Measurements from ENCODE around the gene UNKL.
A peak's percentile ranks its signal among the peaks of the same experiment; 100 is the strongest.

UNKL gene

GRCh38 chr16:1378804-1379303 lies 35.6 kb downstream of the UNKL start (continued):
- TF ChIP-seq ZNF777 (tag by site-specific recombination; IDR thresholded peaks at IDR 0.05; ENCODE audit: borderline replicate concordance) (no peak), ZNF354C (tag by site-specific recombination; IDR thresholded peaks at IDR 0.05; ENCODE audit: borderline replicate concordance, low read depth) (no peak), ZNF138 (tag by site-specific recombination; IDR thresholded peaks at IDR 0.05; ENCODE audit: borderline replicate concordance) (no peak), MYNN (tag by site-specific recombination; IDR thresholded peaks at IDR 0.05; ENCODE audit: borderline replicate concordance) (no peak), ZNF843 (tag by site-specific recombination; IDR thresholded peaks at IDR 0.05) (no peak), ZNF747 (tag by site-specific recombination; IDR thresholded peaks at IDR 0.05) (no peak), ZBTB44 (tag by site-specific recombination; IDR thresholded peaks at IDR 0.05) (no peak), ZNF571 (tag by site-specific recombination; IDR thresholded peaks at IDR 0.05) (no peak), ZNF654 (tag by site-specific recombination; IDR thresholded peaks at IDR 0.05; ENCODE audit: low read depth) (no peak), HOXC10 (CRISPR knock-in tag; IDR thresholded peaks at IDR 0.05) (0 out of 2 replicates have a peak, but pooled peaks have one; percentile 30), ZNF585B (tag by site-specific recombination; IDR thresholded peaks at IDR 0.05) (no peak), ZNF423 (tag by site-specific recombination; IDR thresholded peaks at IDR 0.05) (no peak), ZEB2 (tag by site-specific recombination; IDR thresholded peaks at IDR 0.05) (peak; percentile 71), SCRT2 (tag by site-specific recombination; IDR thresholded peaks at IDR 0.05) (no peak), ZSCAN16 (tag by site-specific recombination; IDR thresholded peaks at IDR 0.05) (no peak), PATZ1 (tag by site-specific recombination; IDR thresholded peaks at IDR 0.05) (peak; percentile 83), MZF1 (tag by site-specific recombination; IDR thresholded peaks at IDR 0.05; ENCODE audit: borderline replicate concordance) (no peak), BCL6B (tag by site-specific recombination; IDR thresholded peaks at IDR 0.05) (no peak), ZNF292 (tag by site-specific recombination; IDR thresholded peaks at IDR 0.05; ENCODE audit: borderline replicate concordance, low read depth) (no peak), SP2 (tag by site-specific recombination; IDR thresholded peaks at IDR 0.05) (no peak; the same call in 1 of the 2 replicates), ZNF707 (tag by site-specific recombination; IDR thresholded peaks at IDR 0.05) (no peak), ZNF223 (tag by site-specific recombination; IDR thresholded peaks at IDR 0.05) (no peak), ZNF530 (tag by site-specific recombination; IDR thresholded peaks at IDR 0.05; ENCODE audit: low read depth) (no peak)
- TF ChIP-seq, protein P1, sequence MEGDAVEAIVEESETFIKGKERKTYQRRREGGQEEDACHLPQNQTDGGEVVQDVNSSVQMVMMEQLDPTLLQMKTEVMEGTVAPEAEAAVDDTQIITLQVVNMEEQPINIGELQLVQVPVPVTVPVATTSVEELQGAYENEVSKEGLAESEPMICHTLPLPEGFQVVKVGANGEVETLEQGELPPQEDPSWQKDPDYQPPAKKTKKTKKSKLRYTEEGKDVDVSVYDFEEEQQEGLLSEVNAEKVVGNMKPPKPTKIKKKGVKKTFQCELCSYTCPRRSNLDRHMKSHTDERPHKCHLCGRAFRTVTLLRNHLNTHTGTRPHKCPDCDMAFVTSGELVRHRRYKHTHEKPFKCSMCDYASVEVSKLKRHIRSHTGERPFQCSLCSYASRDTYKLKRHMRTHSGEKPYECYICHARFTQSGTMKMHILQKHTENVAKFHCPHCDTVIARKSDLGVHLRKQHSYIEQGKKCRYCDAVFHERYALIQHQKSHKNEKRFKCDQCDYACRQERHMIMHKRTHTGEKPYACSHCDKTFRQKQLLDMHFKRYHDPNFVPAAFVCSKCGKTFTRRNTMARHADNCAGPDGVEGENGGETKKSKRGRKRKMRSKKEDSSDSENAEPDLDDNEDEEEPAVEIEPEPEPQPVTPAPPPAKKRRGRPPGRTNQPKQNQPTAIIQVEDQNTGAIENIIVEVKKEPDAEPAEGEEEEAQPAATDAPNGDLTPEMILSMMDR (tag by site-specific recombination; IDR thresholded peaks at IDR 0.05), result no peak
- TF ChIP-seq, protein P2, sequence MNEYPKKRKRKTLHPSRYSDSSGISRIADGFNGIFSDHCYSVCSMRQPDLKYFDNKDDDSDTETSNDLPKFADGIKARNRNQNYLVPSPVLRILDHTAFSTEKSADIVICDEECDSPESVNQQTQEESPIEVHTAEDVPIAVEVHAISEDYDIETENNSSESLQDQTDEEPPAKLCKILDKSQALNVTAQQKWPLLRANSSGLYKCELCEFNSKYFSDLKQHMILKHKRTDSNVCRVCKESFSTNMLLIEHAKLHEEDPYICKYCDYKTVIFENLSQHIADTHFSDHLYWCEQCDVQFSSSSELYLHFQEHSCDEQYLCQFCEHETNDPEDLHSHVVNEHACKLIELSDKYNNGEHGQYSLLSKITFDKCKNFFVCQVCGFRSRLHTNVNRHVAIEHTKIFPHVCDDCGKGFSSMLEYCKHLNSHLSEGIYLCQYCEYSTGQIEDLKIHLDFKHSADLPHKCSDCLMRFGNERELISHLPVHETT (tag by site-specific recombination; IDR thresholded peaks at IDR 0.05), result 0 out of 2 replicates have a peak, but pooled peaks have one; percentile 60
- TF ChIP-seq, protein P3, sequence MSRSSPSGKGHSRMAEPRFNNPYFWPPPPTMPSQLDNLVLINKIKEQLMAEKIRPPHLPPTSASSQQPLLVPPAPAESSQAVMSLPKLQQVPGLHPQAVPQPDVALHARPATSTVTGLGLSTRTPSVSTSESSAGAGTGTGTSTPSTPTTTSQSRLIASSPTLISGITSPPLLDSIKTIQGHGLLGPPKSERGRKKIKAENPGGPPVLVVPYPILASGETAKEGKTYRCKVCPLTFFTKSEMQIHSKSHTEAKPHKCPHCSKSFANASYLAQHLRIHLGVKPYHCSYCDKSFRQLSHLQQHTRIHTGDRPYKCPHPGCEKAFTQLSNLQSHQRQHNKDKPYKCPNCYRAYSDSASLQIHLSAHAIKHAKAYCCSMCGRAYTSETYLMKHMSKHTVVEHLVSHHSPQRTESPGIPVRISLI (tag by site-specific recombination; IDR thresholded peaks at IDR 0.05), result no peak
- TF ChIP-seq, protein P4, sequence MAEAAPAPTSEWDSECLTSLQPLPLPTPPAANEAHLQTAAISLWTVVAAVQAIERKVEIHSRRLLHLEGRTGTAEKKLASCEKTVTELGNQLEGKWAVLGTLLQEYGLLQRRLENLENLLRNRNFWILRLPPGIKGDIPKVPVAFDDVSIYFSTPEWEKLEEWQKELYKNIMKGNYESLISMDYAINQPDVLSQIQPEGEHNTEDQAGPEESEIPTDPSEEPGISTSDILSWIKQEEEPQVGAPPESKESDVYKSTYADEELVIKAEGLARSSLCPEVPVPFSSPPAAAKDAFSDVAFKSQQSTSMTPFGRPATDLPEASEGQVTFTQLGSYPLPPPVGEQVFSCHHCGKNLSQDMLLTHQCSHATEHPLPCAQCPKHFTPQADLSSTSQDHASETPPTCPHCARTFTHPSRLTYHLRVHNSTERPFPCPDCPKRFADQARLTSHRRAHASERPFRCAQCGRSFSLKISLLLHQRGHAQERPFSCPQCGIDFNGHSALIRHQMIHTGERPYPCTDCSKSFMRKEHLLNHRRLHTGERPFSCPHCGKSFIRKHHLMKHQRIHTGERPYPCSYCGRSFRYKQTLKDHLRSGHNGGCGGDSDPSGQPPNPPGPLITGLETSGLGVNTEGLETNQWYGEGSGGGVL (tag by site-specific recombination; IDR thresholded peaks at IDR 0.05), result no peak
- TF ChIP-seq, protein P5, sequence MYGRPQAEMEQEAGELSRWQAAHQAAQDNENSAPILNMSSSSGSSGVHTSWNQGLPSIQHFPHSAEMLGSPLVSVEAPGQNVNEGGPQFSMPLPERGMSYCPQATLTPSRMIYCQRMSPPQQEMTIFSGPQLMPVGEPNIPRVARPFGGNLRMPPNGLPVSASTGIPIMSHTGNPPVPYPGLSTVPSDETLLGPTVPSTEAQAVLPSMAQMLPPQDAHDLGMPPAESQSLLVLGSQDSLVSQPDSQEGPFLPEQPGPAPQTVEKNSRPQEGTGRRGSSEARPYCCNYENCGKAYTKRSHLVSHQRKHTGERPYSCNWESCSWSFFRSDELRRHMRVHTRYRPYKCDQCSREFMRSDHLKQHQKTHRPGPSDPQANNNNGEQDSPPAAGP (tag by site-specific recombination; IDR thresholded peaks at IDR 0.05), result peak; percentile 88; the same call in 1 of the 2 replicates
